H9 (cell line): ENCODE data around the gene KLF17. TPM values are rescaled to one million over a fixed set of nuclear protein-coding genes. Genes with fewer than 3 reads are reported as not detected.

Experiments used
- DNase-seq: peaks from one replicate; pipeline ENCODE4 v3.0.0-alpha.2; 2017
- H2AFZ ChIP-seq: one replicate; pipeline ENCODE4 v1.6.1; 2013; ENCODE audit warnings: mild to moderate bottlenecking, low read length, control low read depth, moderate library complexity
- H2AK5ac ChIP-seq: 2 replicates; pipeline ENCODE4 v1.6.1; 2013; ENCODE audit warnings: low read length, control low read depth, mixed read lengths; ENCODE audit not compliant: insufficient read length
- H2BK120ac ChIP-seq: one replicate; pipeline ENCODE4 v1.6.1; 2013; ENCODE audit warnings: low read depth, mild to moderate bottlenecking, low read length, control low read depth, inconsistent platforms; ENCODE audit not compliant: poor library complexity, severe bottlenecking
- H2BK12ac ChIP-seq: 2 replicates; pipeline ENCODE4 v1.6.1; 2013; ENCODE audit warnings: low read length, control low read depth, mixed read lengths, low read depth; ENCODE audit not compliant: insufficient read length
- H2BK15ac ChIP-seq: 2 replicates; pipeline ENCODE4 v1.6.1; 2013; ENCODE audit warnings: low read depth, low read length, control low read depth
- H2BK20ac ChIP-seq: one replicate; pipeline ENCODE4 v1.6.1; 2013; ENCODE audit warnings: low read depth, mild to moderate bottlenecking, low read length, control low read depth, inconsistent platforms; ENCODE audit not compliant: poor library complexity, severe bottlenecking
- H2BK5ac ChIP-seq: 2 replicates; pipeline ENCODE4 v1.6.1; 2013; ENCODE audit warnings: low read length, control low read depth, mixed read lengths; ENCODE audit not compliant: insufficient read length
- H3K14ac ChIP-seq: 2 replicates; pipeline ENCODE4 v1.6.1; 2013; ENCODE audit warnings: low read length, control low read depth; ENCODE audit not compliant: insufficient read depth
- H3K18ac ChIP-seq: 2 replicates; pipeline ENCODE4 v1.6.1; 2013; ENCODE audit warnings: low read depth, mild to moderate bottlenecking, mixed read lengths, low read length, control low read depth; ENCODE audit not compliant: insufficient read length
- H3K23ac ChIP-seq: 2 replicates; pipeline ENCODE4 v1.6.1; 2013; ENCODE audit warnings: low read length, control low read depth, mixed read lengths, low read depth; ENCODE audit not compliant: insufficient read length
- H3K23me2 ChIP-seq: 2 replicates; pipeline ENCODE4 v1.6.1; 2013; ENCODE audit warnings: low read depth, mild to moderate bottlenecking, mixed read lengths, low read length, control low read depth; ENCODE audit not compliant: insufficient read length, poor library complexity, severe bottlenecking
- H3K27ac ChIP-seq: 2 replicates; pipeline ENCODE4 v1.5.1; 2013; ENCODE audit warnings: low read length, control low read depth, mixed read lengths, low read depth; ENCODE audit not compliant: insufficient read length
- H3K27me3 ChIP-seq: 2 replicates; pipeline ENCODE4 v1.6.1; 2013; ENCODE audit warnings: low read length, control low read depth, inconsistent platforms; ENCODE audit not compliant: insufficient read depth
- H3K4ac ChIP-seq: 2 replicates; pipeline ENCODE4 v1.6.1; 2013; ENCODE audit warnings: low read depth, mild to moderate bottlenecking, control low read depth, inconsistent platforms, low read length, moderate library complexity
- H3K4me1 ChIP-seq: 2 replicates; pipeline ENCODE4 v1.6.1; 2013; ENCODE audit warnings: low read length, control low read depth, inconsistent platforms; ENCODE audit not compliant: insufficient read depth
- H3K4me2 ChIP-seq: 2 replicates; pipeline ENCODE4 v1.6.1; 2013; ENCODE audit warnings: low read length, control low read depth, mixed read lengths; ENCODE audit not compliant: insufficient read length, insufficient read depth
- H3K56ac ChIP-seq: 2 replicates; pipeline ENCODE4 v1.6.1; 2013; ENCODE audit warnings: low read depth, mild to moderate bottlenecking, mixed read lengths, low read length, control low read depth; ENCODE audit not compliant: insufficient read length
- H3K79me1 ChIP-seq: 2 replicates; pipeline ENCODE4 v1.6.1; 2013; ENCODE audit warnings: low read depth, mild to moderate bottlenecking, moderate library complexity, low read length, control low read depth, inconsistent platforms; ENCODE audit not compliant: insufficient read depth, poor library complexity, severe bottlenecking
- H3K79me2 ChIP-seq: 2 replicates; pipeline ENCODE4 v1.6.1; 2013; ENCODE audit warnings: low read length, control low read depth, inconsistent platforms; ENCODE audit not compliant: insufficient read depth
- H3K9ac ChIP-seq: 2 replicates; pipeline ENCODE4 v1.6.1; 2013; ENCODE audit warnings: low read length, control low read depth, mixed read lengths; ENCODE audit not compliant: insufficient read length; ENCODE audit errors: extremely low read depth
- H3K9me3 ChIP-seq: one replicate; pipeline ENCODE4 v1.6.1; 2013; ENCODE audit warnings: low read depth, low read length, inconsistent platforms; ENCODE audit not compliant: control insufficient read depth
- H3T11ph ChIP-seq: one replicate; pipeline ENCODE4 v1.6.1; 2013; ENCODE audit warnings: mild to moderate bottlenecking, low read length, control low read depth, inconsistent platforms
- H4K20me1 ChIP-seq: one replicate; pipeline ENCODE4 v1.6.1; 2013; ENCODE audit not compliant: control insufficient read depth, insufficient read length, insufficient read depth
- H4K5ac ChIP-seq: 2 replicates; pipeline ENCODE4 v1.6.1; 2013; ENCODE audit warnings: low read depth, mild to moderate bottlenecking, mixed read lengths, low read length, control low read depth; ENCODE audit not compliant: insufficient read length
- H4K8ac ChIP-seq: replicated peaks from 2 replicates; pipeline ENCODE4 v1.6.1; 2013; ENCODE audit warnings: low read length, control low read depth, mixed read lengths, low read depth; ENCODE audit not compliant: insufficient read length
- H4K91ac ChIP-seq: 2 replicates; pipeline ENCODE4 v1.6.1; 2013; ENCODE audit warnings: low read depth, mild to moderate bottlenecking, moderate library complexity, mixed read lengths, low read length, control low read depth; ENCODE audit not compliant: insufficient read length
- H3K27ac Mint-ChIP-seq, 3 experiments: 2 replicates in 2 of 3; 3 replicates in 1 of 3; pipeline ENCODE4 v1.8.0; 2020 to 2021; ENCODE audit warnings: mixed read lengths in 3 of 3, mild to moderate bottlenecking in 1 of 3, moderate library complexity in 1 of 3
- H3K27me3 Mint-ChIP-seq: 2 replicates; pipeline ENCODE4 v1.8.0; 2021; ENCODE audit warnings: low read depth, mild to moderate bottlenecking, moderate library complexity, mixed read lengths
- H3K36me3 Mint-ChIP-seq, 3 experiments: 2 replicates in 2 of 3; 3 replicates in 1 of 3; pipeline ENCODE4 v1.8.0; 2020 to 2021; ENCODE audit warnings: low read depth in 3 of 3, mixed read lengths in 3 of 3; ENCODE audit not compliant: insufficient read depth in 1 of 3
- H3K4me1 Mint-ChIP-seq, 2 experiments: 2 replicates each; pipeline ENCODE4 v1.8.0; 2020; ENCODE audit warnings: mixed read lengths in 2 of 2
- H3K4me3 Mint-ChIP-seq, 2 experiments: 2 replicates in 1 of 2; 3 replicates in 1 of 2; pipeline ENCODE4 v1.8.0; 2020 to 2021; ENCODE audit warnings: mild to moderate bottlenecking in 2 of 2, mixed read lengths in 2 of 2, moderate library complexity in 1 of 2
- H3K9me3 Mint-ChIP-seq, 2 experiments: 2 replicates in 1 of 2; 3 replicates in 1 of 2; pipeline ENCODE4 v1.8.0; 2020; ENCODE audit warnings: mild to moderate bottlenecking in 2 of 2, mixed read lengths in 2 of 2, moderate library complexity in 1 of 2
- WGBS: extraction: QIAGEN DNeasy Blood & Tissue Kit; methylation state at CpG from one replicate; pipeline ENCODE4 v1.1.7; 2013; ENCODE audit warnings: missing lambda C conversion rate, low lambda C conversion rate, mixed read lengths; ENCODE audit not compliant: insufficient read length; ENCODE audit errors: extremely low coverage; 5-methylcytosine and 5-hydroxymethylcytosine counted together
- total RNA-seq: library from RNA; stranded (reverse); gene quantifications from 2 replicates; pipeline ENCODE4 v1.2.1, GENCODE V29; 2021
- TF ChIP-seq, protein P1 (sequence below): fragments of 200-600 bp; sonication (generic); conservative IDR thresholded peaks from 3 replicates; pipeline ENCODE4 v1.8.0; 2021; ENCODE audit warnings: antibody characterized with exemption, mild to moderate bottlenecking

Gene KLF17
- total RNA-seq, 1 experiment from 2014 or later, result 0.09 TPM

DNA sequence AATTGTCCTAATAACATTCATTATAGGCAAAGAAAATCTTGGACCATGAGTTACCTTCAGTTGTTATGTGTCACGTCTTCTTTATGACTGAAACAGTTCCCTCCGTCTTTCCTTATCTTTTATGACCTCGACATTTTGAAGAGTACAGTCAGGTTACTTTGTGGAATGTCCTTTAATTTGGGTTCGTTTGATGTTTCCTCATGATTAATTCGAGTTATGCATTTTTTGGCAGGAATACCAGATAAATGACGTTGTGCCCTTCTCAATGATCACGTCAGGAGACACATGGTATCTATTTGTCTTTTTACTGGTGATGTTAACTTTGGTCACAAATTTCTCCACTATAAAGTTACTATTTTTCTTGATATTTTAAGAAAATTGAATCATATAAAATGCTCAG is 17.3 kb upstream of the KLF17 start:
- Histone ChIP-seq H3K4ac (no peak overlapping the region), H2BK120ac (no peak overlapping the region), H2BK12ac (no peak overlapping the region), H3K9ac (no peak overlapping the region), H3K27ac (no peak overlapping the region), H2BK20ac (no peak overlapping the region), H2BK15ac (no peak overlapping the region), H2BK5ac (no peak overlapping the region), H3K9me3 (no peaks in the 10 kb centered on the region), H3K56ac (no peak overlapping the region), H4K8ac (no peak overlapping the region), H4K91ac (no peak overlapping the region), H3K23me2 (peaks cover 4% of the 10 kb centered on the region), H2AK5ac (no peak overlapping the region), H3T11ph (no peak overlapping the region), H3K4me1 (no peaks in the 10 kb centered on the region), H3K14ac (no peak overlapping the region), H3K4me2 (no peak overlapping the region), H3K79me1 (no peaks in the 10 kb centered on the region), H3K23ac (no peak overlapping the region), H3K79me2 (no peaks in the 10 kb centered on the region), H3K18ac (no peak overlapping the region), H4K5ac (no peak overlapping the region), H2AFZ (no peak overlapping the region), H3K27me3 (no peaks in the 10 kb centered on the region), H4K20me1 (no peaks in the 10 kb centered on the region)
- Mint-ChIP-seq H3K27me3 (peaks cover 12% of the 10 kb centered on the region), H3K9me3 (peaks cover 7 to 12% of the 10 kb centered on the region in 2 experiments; a peak in 4 of 5 replicates), H3K36me3 (peaks cover 0 to 6% (median 3%) of the 10 kb centered on the region in 3 experiments; a peak in 3 of 7 replicates), H3K4me3 (no peak overlapping the region), H3K4me1 (peaks cover 5 to 6% of the 10 kb centered on the region in 2 experiments), H3K27ac (no peak overlapping the region)
- no peak for DNase-seq
- TF ChIP-seq, protein P1, sequence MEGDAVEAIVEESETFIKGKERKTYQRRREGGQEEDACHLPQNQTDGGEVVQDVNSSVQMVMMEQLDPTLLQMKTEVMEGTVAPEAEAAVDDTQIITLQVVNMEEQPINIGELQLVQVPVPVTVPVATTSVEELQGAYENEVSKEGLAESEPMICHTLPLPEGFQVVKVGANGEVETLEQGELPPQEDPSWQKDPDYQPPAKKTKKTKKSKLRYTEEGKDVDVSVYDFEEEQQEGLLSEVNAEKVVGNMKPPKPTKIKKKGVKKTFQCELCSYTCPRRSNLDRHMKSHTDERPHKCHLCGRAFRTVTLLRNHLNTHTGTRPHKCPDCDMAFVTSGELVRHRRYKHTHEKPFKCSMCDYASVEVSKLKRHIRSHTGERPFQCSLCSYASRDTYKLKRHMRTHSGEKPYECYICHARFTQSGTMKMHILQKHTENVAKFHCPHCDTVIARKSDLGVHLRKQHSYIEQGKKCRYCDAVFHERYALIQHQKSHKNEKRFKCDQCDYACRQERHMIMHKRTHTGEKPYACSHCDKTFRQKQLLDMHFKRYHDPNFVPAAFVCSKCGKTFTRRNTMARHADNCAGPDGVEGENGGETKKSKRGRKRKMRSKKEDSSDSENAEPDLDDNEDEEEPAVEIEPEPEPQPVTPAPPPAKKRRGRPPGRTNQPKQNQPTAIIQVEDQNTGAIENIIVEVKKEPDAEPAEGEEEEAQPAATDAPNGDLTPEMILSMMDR, result no peak
- WGBS, result no CpG with 5 or more reads among the region's 7 CpGs
